Peyer's patch (tissue), 4 donors: ENCODE data around the gene ITLN1.

Source experiments
- POLR2A ChIP-seq, 2 donors: fragments of 450-650 bp; IDR thresholded peaks; one replicate each; pipeline ENCODE4 v1.5.1; 2017; ENCODE audit warnings: antibody characterized with exemption in 2 of 2, mild to moderate bottlenecking in 2 of 2, moderate library complexity in 2 of 2
- TF ChIP-seq, protein P1 (sequence below), 6 experiments: fragments of 450-650 bp in 4 of 6; fragments of 200-600 bp in 2 of 6; sonication (generic) in 1 of 6; IDR thresholded peaks; one replicate each; pipeline ENCODE4 v1.5.1; 2017 to 2019; ENCODE audit warnings: antibody characterized with exemption in 6 of 6, mild to moderate bottlenecking in 3 of 6, moderate library complexity in 1 of 6

DNA sequence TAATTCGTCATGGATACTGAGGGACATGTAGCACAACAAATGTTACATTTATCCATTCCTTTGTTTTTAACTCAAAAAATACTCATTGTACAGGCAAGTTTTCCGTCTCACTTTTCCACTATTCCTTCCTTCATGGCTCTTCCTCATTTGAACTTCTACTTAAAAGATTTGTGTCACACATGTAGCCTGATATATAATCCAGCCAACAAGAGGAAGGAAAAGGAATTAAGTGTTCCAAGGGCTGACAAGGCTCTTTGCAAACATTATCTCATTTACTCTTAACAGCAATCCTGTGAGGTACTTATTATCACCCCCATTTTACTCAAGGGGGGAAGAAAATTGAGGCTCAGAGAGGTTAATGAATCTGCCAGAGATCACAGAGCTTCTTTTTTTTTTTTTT, 45.2 kb downstream of the ITLN1 start:
- TF ChIP-seq, protein P1, sequence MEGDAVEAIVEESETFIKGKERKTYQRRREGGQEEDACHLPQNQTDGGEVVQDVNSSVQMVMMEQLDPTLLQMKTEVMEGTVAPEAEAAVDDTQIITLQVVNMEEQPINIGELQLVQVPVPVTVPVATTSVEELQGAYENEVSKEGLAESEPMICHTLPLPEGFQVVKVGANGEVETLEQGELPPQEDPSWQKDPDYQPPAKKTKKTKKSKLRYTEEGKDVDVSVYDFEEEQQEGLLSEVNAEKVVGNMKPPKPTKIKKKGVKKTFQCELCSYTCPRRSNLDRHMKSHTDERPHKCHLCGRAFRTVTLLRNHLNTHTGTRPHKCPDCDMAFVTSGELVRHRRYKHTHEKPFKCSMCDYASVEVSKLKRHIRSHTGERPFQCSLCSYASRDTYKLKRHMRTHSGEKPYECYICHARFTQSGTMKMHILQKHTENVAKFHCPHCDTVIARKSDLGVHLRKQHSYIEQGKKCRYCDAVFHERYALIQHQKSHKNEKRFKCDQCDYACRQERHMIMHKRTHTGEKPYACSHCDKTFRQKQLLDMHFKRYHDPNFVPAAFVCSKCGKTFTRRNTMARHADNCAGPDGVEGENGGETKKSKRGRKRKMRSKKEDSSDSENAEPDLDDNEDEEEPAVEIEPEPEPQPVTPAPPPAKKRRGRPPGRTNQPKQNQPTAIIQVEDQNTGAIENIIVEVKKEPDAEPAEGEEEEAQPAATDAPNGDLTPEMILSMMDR (IDR thresholded peaks at IDR 0.05) = no peak
- TF ChIP-seq POLR2A (IDR thresholded peaks at IDR 0.05) = no peak
